ENCODE measurements around the gene SULT1A1.

GRCh38 chr16:28569968-28570752 lies 39.7 kb downstream of the SULT1A1 start:
- TF ChIP-seq PRDM4 (tag by site-specific recombination; IDR thresholded peaks at IDR 0.05): no peak
- no peak for TF ChIP-seq CTCF (tag by site-specific recombination; IDR thresholded peaks at IDR 0.05)
- no peak for TF ChIP-seq HOXA7 (CRISPR knock-in tag; IDR thresholded peaks at IDR 0.05; ENCODE audit: borderline replicate concordance)
- no peak for TF ChIP-seq MEIS1 (CRISPR knock-in tag; IDR thresholded peaks at IDR 0.05; ENCODE audit: borderline replicate concordance)

Data from HEK293 (cell line).